Measurements from ENCODE around the gene ZFP57.
A peak's percentile ranks its signal among the peaks of the same experiment; 100 is the strongest.

DNA sequence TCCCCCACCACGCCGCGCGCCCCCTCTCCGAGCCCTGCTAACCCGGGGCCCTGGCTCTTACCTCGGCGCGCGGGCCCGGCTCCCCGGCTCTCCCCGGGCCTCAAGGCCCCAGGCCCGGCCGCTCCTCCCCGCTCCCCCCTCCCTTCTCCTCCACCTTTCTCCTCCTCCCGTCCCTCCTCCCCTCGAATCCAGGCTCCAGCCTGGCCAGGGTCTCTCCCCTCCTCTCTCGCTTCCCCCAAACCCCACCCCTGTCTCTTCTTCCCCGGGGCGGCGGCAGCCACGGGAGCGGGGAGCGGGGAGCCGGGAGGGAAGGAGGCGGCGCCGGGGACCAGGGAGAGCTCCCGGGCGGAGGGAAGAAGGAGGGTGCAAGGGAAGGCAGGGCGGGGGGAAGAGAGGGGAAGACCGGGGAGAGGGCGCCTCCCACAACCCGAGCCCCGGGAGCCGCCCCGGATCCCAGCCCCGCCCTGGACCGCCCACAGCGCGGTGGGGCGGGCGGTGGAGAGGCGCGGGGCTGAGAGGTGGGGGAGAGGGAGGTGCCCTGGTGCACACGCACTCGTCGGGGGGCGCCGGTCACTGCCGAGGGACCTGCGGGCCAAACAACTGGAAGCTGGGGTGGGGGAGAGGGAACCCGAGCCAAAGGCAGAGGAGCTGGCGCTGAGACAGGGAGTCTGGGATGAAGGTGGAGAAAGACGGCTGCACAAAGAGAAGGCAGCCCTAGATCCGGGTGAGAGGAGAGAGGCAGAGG is 48.0 kb downstream of the ZFP57 start, which contains the start of gene GABBR1:
- TF ChIP-seq, protein P1, sequence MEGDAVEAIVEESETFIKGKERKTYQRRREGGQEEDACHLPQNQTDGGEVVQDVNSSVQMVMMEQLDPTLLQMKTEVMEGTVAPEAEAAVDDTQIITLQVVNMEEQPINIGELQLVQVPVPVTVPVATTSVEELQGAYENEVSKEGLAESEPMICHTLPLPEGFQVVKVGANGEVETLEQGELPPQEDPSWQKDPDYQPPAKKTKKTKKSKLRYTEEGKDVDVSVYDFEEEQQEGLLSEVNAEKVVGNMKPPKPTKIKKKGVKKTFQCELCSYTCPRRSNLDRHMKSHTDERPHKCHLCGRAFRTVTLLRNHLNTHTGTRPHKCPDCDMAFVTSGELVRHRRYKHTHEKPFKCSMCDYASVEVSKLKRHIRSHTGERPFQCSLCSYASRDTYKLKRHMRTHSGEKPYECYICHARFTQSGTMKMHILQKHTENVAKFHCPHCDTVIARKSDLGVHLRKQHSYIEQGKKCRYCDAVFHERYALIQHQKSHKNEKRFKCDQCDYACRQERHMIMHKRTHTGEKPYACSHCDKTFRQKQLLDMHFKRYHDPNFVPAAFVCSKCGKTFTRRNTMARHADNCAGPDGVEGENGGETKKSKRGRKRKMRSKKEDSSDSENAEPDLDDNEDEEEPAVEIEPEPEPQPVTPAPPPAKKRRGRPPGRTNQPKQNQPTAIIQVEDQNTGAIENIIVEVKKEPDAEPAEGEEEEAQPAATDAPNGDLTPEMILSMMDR (IDR thresholded peaks at IDR 0.05), result no peak
- TF ChIP-seq POLR2AphosphoS5 (IDR thresholded peaks at IDR 0.05) (peak; percentile 72 to 92), EP300 (IDR thresholded peaks at IDR 0.05) (no peak), POLR2A (IDR thresholded peaks at IDR 0.05; ENCODE audit: low read depth) (no peak)

Data from esophagus muscularis mucosa (tissue), 4 donors.